Calu3 (cell line): ENCODE data around the gene STMN3. TPM values are rescaled to one million over a fixed set of nuclear protein-coding genes. Genes with fewer than 3 reads are reported as not detected.

Source experiments
- BruUV-seq: library from RNA; stranded (reverse); fragments of 400-500 nt; replicated peaks from 2 replicates; lab custom pipeline; 2021; lab: Mats Ljungman, UMichigan
- CTCF ChIA-PET: fragments of 300-600 bp; sonication (Branson Sonifier 250); formaldehyde crosslinking; loops from one replicate; lab custom pipeline; 2022; ENCODE audit warnings: antibody characterized with exemption; lab: Charles Lee
- DNase-seq: peaks from one replicate; pipeline ENCODE4 v3.0.0; 2022
- H3K27ac Mint-ChIP-seq: one replicate; pipeline ENCODE4 v1.8.0; 2022; ENCODE audit warnings: mixed read lengths; ENCODE audit not compliant: unreplicated experiment
- H3K27me3 Mint-ChIP-seq: one replicate; pipeline ENCODE4 v1.8.0; 2022; ENCODE audit warnings: mixed read lengths; ENCODE audit not compliant: unreplicated experiment
- H3K36me3 Mint-ChIP-seq: one replicate; pipeline ENCODE4 v1.8.0; 2022; ENCODE audit warnings: mild to moderate bottlenecking, moderate library complexity, mixed read lengths; ENCODE audit not compliant: insufficient read depth, unreplicated experiment
- H3K4me1 Mint-ChIP-seq: one replicate; pipeline ENCODE4 v1.8.0; 2022; ENCODE audit warnings: mild to moderate bottlenecking, low read depth, mixed read lengths; ENCODE audit not compliant: unreplicated experiment
- H3K4me3 Mint-ChIP-seq: one replicate; pipeline ENCODE4 v1.8.0; 2022; ENCODE audit warnings: mild to moderate bottlenecking, low read depth, moderate library complexity, mixed read lengths; ENCODE audit not compliant: unreplicated experiment
- H3K9me3 Mint-ChIP-seq: one replicate; pipeline ENCODE4 v1.8.0; 2022; ENCODE audit warnings: low read depth, mixed read lengths; ENCODE audit not compliant: unreplicated experiment
- CTCF ChIP-seq: fragments of 200-600 bp; IDR thresholded peaks from one replicate; pipeline ENCODE4 v1.8.0; 2022; ENCODE audit warnings: antibody characterized with exemption; ENCODE audit not compliant: unreplicated experiment
- intact Hi-C: fragments of 100-400 bp; cut with micrococcal nuclease; formaldehyde crosslinking; loops from one replicate; pipeline ENCODE4 v1.10.0; 2022; ENCODE audit not compliant: unreplicated experiment
- total RNA-seq: library from RNA; stranded (reverse); gene quantifications from 2 replicates; pipeline ENCODE4 v1.2.3, GENCODE V29; 2022

STMN3 gene
- total RNA-seq, 1 experiment from 2014 or later: 2.3 TPM

- CTCF ChIA-PET: no interaction called here
- peaks cover 1% of the 10 kb centered on the region for H3K4me1 Mint-ChIP-seq
- peaks cover 2% of the 10 kb centered on the region for H3K9me3 Mint-ChIP-seq
- peaks cover 29% of the 10 kb centered on the region for H3K36me3 Mint-ChIP-seq
- intact Hi-C loops: no loop called here
- no TSS peak for BruUV-seq
- H3K4me3 Mint-ChIP-seq: no peak overlapping the region
- TF ChIP-seq CTCF: no peak
- DNase-seq: no peak
- no peaks in the 10 kb centered on the region for H3K27me3 Mint-ChIP-seq
- H3K27ac Mint-ChIP-seq: no peak overlapping the region
Measured at GRCh38 chr20:63665708-63666107, 12.5 kb upstream of the STMN3 start.

GRCh38 chr20:63664861-63665594, 11.8 kb upstream of the STMN3 start:
- DNase-seq: no peak
- no peak for TF ChIP-seq CTCF
- CTCF ChIA-PET: no interaction called here
- Mint-ChIP-seq H3K9me3 (peaks cover 2% of the 10 kb centered on the region), H3K27ac (no peak overlapping the region), H3K4me1 (peaks cover 8% of the 10 kb centered on the region), H3K36me3 (peaks cover 29% of the 10 kb centered on the region), H3K27me3 (no peaks in the 10 kb centered on the region), H3K4me3 (no peak overlapping the region)
- BruUV-seq: no TSS peak
- intact Hi-C loops: no loop called here

GRCh38 chr20:63664143-63664851, 11.1 kb upstream of the STMN3 start:
- BruUV-seq: no TSS peak
- H3K36me3 Mint-ChIP-seq: peaks cover 31% of the 10 kb centered on the region
- no peak overlapping the region for H3K4me3 Mint-ChIP-seq
- no peaks in the 10 kb centered on the region for H3K27me3 Mint-ChIP-seq
- no peak for DNase-seq
- intact Hi-C loops: no loop called here
- peaks cover 2% of the 10 kb centered on the region for H3K9me3 Mint-ChIP-seq
- no peak for TF ChIP-seq CTCF
- H3K4me1 Mint-ChIP-seq: peaks cover 15% of the 10 kb centered on the region
- CTCF ChIA-PET: no interaction called here
- H3K27ac Mint-ChIP-seq: no peak overlapping the region

GRCh38 chr20:63663332-63664066, 10.3 kb upstream of the STMN3 start:
- no peak overlapping the region for H3K4me3 Mint-ChIP-seq
- peaks cover 20% of the 10 kb centered on the region for H3K4me1 Mint-ChIP-seq
- intact Hi-C loops: no loop called here
- H3K27me3 Mint-ChIP-seq: no peaks in the 10 kb centered on the region
- H3K9me3 Mint-ChIP-seq: peaks cover 2% of the 10 kb centered on the region
- CTCF ChIA-PET: interaction anchor here (0.5 kb wide), 1 partner anchor 40 kb away, joined by 5 read pairs; no protein-coding TSS in a partner anchor
- H3K36me3 Mint-ChIP-seq: peaks cover 39% of the 10 kb centered on the region
- no peak for DNase-seq
- H3K27ac Mint-ChIP-seq: no peak overlapping the region
- no peak for TF ChIP-seq CTCF
- BruUV-seq: no TSS peak
